ENCODE data around the gene TMEM222.

The TMEM222 gene

GRCh38 chr1:27299385-27300271 lies 22.3 kb upstream of the TMEM222 start:
- no peak overlapping the region for H3K4me3 ChIP-seq (ENCODE audit: control insufficient read depth, low read depth, low read length)
- TF ChIP-seq CTCF (conservative IDR thresholded peaks at IDR 0.05; ENCODE audit: control insufficient read depth, insufficient read depth, low read depth, low read length), result no peak
- peak; percentile 99 for DNase-seq (ENCODE audit: low read depth)

GRCh38 chr1:27300341-27301051 lies 21.5 kb upstream of the TMEM222 start:
- TF ChIP-seq CTCF (conservative IDR thresholded peaks at IDR 0.05; ENCODE audit: control insufficient read depth, insufficient read depth, low read depth, low read length), result peak; percentile 97
- peak; percentile 92 for DNase-seq (ENCODE audit: low read depth)
- H3K4me3 ChIP-seq (ENCODE audit: control insufficient read depth, low read depth, low read length), result no peak overlapping the region

- TF ChIP-seq CTCF (conservative IDR thresholded peaks at IDR 0.05; ENCODE audit: control insufficient read depth, insufficient read depth, low read depth, low read length), result no peak
- no peak for DNase-seq (ENCODE audit: low read depth)
- no peak overlapping the region for H3K4me3 ChIP-seq (ENCODE audit: control insufficient read depth, low read depth, low read length)
Measured at GRCh38 chr1:27301052-27301422, 20.9 kb upstream of the TMEM222 start.

GRCh38 chr1:27301582-27302199 lies 20.3 kb upstream of the TMEM222 start:
- no peak overlapping the region for H3K4me3 ChIP-seq (ENCODE audit: control insufficient read depth, low read depth, low read length)
- DNase-seq (ENCODE audit: low read depth), result no peak
- TF ChIP-seq CTCF (conservative IDR thresholded peaks at IDR 0.05; ENCODE audit: control insufficient read depth, insufficient read depth, low read depth, low read length), result no peak

GRCh38 chr1:27302612-27303011 lies 19.4 kb upstream of the TMEM222 start:
- no peak for DNase-seq (ENCODE audit: low read depth)
- H3K4me3 ChIP-seq (ENCODE audit: control insufficient read depth, low read depth, low read length), result no peak overlapping the region
- TF ChIP-seq CTCF (conservative IDR thresholded peaks at IDR 0.05; ENCODE audit: control insufficient read depth, insufficient read depth, low read depth, low read length), result no peak

GRCh38 chr1:27303509-27303908 lies 18.5 kb upstream of the TMEM222 start:
- no peak for TF ChIP-seq CTCF (conservative IDR thresholded peaks at IDR 0.05; ENCODE audit: control insufficient read depth, insufficient read depth, low read depth, low read length)
- DNase-seq (ENCODE audit: low read depth), result no peak

More at GRCh38 chr1:27303509-27303908, 18.5 kb upstream of the TMEM222 start:
- H3K4me3 ChIP-seq (ENCODE audit: control insufficient read depth, low read depth, low read length), result no peak overlapping the region
